SH-SY5Y (cell line): ENCODE data around the gene CUBN.

Experiments used
- GATA2 ChIP-seq: IDR thresholded peaks from 2 replicates; pipeline ENCODE4 v1.6.1; 2011; ENCODE audit warnings: mild to moderate bottlenecking, low read depth, low read length
- GATA3 ChIP-seq: IDR thresholded peaks from 2 replicates; pipeline ENCODE4 v1.6.1; 2011; ENCODE audit warnings: low read depth, mild to moderate bottlenecking, low read length, moderate library complexity

- TF ChIP-seq GATA2 (no peak), GATA3 (no peak)
Measured at GRCh38 chr10:17128261-17128660, 1.4 kb downstream of the CUBN start.
